KMS-11 (cell line): ENCODE data around the gene HCN3.

Experiments used
- H2AFZ ChIP-seq: fragments of 200-600 bp; sonication (generic); 2 replicates; pipeline ENCODE4 v1.6.1; 2016; ENCODE audit warnings: antibody characterized with exemption, mixed run types, low read depth
- H3K27ac ChIP-seq: fragments of 200-600 bp; sonication (generic); 2 replicates; pipeline ENCODE4 v1.6.1; 2016; ENCODE audit warnings: mild to moderate bottlenecking, mixed run types
- H3K27me3 ChIP-seq: fragments of 200-600 bp; sonication (generic); 2 replicates; pipeline ENCODE4 v1.6.1; 2017; ENCODE audit warnings: mild to moderate bottlenecking, low read depth, mixed run types, moderate library complexity; ENCODE audit not compliant: insufficient read depth
- H3K36me3 ChIP-seq: fragments of 200-600 bp; sonication (generic); 2 replicates; pipeline ENCODE4 v1.6.1; 2017; ENCODE audit warnings: mild to moderate bottlenecking, mixed run types; ENCODE audit not compliant: insufficient read depth
- H3K4me1 ChIP-seq: fragments of 200-600 bp; sonication (generic); 2 replicates; pipeline ENCODE4 v1.6.1; 2016; ENCODE audit warnings: mild to moderate bottlenecking, low read depth, mixed run types; ENCODE audit not compliant: poor library complexity, severe bottlenecking
- H3K4me2 ChIP-seq: fragments of 200-600 bp; sonication (generic); 2 replicates; pipeline ENCODE4 v1.7.0; 2016; ENCODE audit warnings: mild to moderate bottlenecking, mixed run types
- H3K4me3 ChIP-seq: fragments of 200-600 bp; sonication (generic); IDR thresholded peaks from 2 replicates; pipeline ENCODE4 v1.6.1; 2017; ENCODE audit warnings: low read depth, low read length, mixed read lengths; ENCODE audit not compliant: insufficient read depth
- H3K79me2 ChIP-seq: fragments of 200-600 bp; sonication (generic); 2 replicates; pipeline ENCODE4 v1.6.1; 2016; ENCODE audit warnings: low read depth, mixed run types; ENCODE audit not compliant: insufficient read depth
- H3K9ac ChIP-seq: fragments of 200-600 bp; sonication (generic); 2 replicates; pipeline ENCODE4 v1.6.1; 2016; ENCODE audit warnings: mild to moderate bottlenecking, mixed run types
- H4K20me1 ChIP-seq: fragments of 200-600 bp; sonication (generic); 2 replicates; pipeline ENCODE4 v1.6.1; 2016; ENCODE audit warnings: mild to moderate bottlenecking, mixed run types; ENCODE audit not compliant: insufficient read depth
- TF ChIP-seq, protein P1 (sequence below): fragments of 200-600 bp; sonication (generic); conservative IDR thresholded peaks from 2 replicates; pipeline ENCODE4 v1.6.1; 2017; ENCODE audit warnings: low read depth, mild to moderate bottlenecking, antibody characterized with exemption, low read length, moderate library complexity, mixed read lengths

The HCN3 gene

DNA sequence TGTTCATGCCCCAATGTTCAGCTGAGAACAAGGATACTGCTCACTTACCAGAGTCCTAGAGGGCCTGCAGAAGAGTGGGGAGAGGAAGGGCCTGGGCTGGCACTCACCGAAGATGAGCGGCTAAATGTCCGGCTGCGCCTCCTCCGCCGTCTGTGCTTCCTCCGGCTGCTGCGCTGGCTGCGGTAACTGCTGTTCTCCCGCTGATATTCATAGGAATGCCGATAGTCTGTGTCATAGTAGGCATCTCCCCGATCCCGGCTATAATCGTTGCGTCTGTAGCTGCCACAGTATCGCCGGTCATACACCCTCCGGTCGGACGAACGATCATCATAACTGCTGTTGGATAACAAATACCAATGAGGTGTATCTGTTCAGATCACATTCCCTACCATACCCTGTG is 7.9 kb upstream of the HCN3 start:
- H3K9ac ChIP-seq: no peak overlapping the region
- no peak overlapping the region for H3K4me2 ChIP-seq
- H3K27ac ChIP-seq: no peak overlapping the region
- peaks cover 32% of the 10 kb centered on the region for H3K79me2 ChIP-seq
- TF ChIP-seq, protein P1, sequence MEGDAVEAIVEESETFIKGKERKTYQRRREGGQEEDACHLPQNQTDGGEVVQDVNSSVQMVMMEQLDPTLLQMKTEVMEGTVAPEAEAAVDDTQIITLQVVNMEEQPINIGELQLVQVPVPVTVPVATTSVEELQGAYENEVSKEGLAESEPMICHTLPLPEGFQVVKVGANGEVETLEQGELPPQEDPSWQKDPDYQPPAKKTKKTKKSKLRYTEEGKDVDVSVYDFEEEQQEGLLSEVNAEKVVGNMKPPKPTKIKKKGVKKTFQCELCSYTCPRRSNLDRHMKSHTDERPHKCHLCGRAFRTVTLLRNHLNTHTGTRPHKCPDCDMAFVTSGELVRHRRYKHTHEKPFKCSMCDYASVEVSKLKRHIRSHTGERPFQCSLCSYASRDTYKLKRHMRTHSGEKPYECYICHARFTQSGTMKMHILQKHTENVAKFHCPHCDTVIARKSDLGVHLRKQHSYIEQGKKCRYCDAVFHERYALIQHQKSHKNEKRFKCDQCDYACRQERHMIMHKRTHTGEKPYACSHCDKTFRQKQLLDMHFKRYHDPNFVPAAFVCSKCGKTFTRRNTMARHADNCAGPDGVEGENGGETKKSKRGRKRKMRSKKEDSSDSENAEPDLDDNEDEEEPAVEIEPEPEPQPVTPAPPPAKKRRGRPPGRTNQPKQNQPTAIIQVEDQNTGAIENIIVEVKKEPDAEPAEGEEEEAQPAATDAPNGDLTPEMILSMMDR: no peak
- H2AFZ ChIP-seq: no peak overlapping the region
- no peak overlapping the region for H3K4me3 ChIP-seq
- H4K20me1 ChIP-seq: no peaks in the 10 kb centered on the region
- H3K4me1 ChIP-seq: peaks cover 17% of the 10 kb centered on the region
- H3K27me3 ChIP-seq: no peaks in the 10 kb centered on the region
- peaks cover 52% of the 10 kb centered on the region; the same call in 1 of the 2 replicates for H3K36me3 ChIP-seq

DNA sequence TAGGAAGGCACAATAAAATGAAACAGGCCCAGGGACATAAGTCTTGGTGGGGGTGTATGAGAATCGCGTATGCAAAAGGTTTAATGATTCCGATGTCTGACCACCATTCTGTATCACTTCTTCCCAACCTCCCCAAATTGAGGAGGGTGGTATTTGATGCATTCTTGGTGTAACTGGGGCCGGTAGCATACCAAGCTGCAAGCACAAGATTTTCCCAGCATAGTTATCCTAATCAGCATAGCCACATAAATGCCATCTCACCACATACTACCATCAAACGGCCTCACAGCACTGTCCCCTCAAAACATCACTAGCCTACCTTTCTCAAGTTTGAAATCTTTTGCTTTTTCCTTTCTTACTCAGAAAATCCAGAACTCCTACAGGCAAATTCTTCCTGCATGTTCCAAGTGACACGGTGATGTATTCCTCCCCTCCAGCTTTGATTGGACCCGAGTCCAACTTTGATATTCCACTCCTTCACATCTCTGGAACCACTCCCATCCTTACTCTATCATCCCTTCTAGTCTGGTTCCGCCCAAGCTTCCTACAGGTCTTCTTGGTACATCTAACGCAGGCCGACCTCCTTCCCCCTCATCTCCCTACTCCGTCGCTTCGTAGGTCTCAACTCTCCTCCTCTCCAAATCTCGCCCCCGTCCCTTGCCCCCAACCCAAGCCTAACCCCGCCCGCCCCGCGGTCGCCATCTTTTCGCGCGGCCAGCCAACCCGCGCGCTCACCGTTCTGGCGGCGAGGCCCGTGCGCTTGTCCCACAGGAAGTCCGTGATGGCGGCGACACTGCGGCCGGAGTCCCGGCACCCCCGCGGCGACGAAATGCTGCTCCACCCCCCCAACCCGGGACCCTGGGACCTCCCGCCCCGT is 4.6 kb upstream of the HCN3 start:
- TF ChIP-seq, protein P1: no peak
- peaks cover 28% of the 10 kb centered on the region; the same call in 1 of the 2 replicates for H3K36me3 ChIP-seq
- H3K27me3 ChIP-seq: no peaks in the 10 kb centered on the region
- H3K4me2 ChIP-seq: peak overlapping the region; percentile 74
- H3K4me3 ChIP-seq: peak overlapping the region; percentile 98
- H3K9ac ChIP-seq: peak overlapping the region; percentile 60
- H3K79me2 ChIP-seq: peaks cover 32% of the 10 kb centered on the region
- H3K4me1 ChIP-seq: peaks cover 27% of the 10 kb centered on the region
- H4K20me1 ChIP-seq: no peaks in the 10 kb centered on the region
- H2AFZ ChIP-seq: peak overlapping the region; percentile 57
- H3K27ac ChIP-seq: peak overlapping the region; percentile 26

GRCh38 chr1:155273343-155274245 is 3.7 kb upstream of the HCN3 start, which contains the start of gene CLK2:
Gene CLK2 (minus strand): TSS chr1:155273504. CDS start chr1:155270977, 2,527 bp downstream.
- peak within 1 kb of the TSS; percentile 26 for H3K27ac ChIP-seq
- TF ChIP-seq, protein P1: 0 out of 2 replicates have a peak, but pooled peaks have one; percentile 21

DNA sequence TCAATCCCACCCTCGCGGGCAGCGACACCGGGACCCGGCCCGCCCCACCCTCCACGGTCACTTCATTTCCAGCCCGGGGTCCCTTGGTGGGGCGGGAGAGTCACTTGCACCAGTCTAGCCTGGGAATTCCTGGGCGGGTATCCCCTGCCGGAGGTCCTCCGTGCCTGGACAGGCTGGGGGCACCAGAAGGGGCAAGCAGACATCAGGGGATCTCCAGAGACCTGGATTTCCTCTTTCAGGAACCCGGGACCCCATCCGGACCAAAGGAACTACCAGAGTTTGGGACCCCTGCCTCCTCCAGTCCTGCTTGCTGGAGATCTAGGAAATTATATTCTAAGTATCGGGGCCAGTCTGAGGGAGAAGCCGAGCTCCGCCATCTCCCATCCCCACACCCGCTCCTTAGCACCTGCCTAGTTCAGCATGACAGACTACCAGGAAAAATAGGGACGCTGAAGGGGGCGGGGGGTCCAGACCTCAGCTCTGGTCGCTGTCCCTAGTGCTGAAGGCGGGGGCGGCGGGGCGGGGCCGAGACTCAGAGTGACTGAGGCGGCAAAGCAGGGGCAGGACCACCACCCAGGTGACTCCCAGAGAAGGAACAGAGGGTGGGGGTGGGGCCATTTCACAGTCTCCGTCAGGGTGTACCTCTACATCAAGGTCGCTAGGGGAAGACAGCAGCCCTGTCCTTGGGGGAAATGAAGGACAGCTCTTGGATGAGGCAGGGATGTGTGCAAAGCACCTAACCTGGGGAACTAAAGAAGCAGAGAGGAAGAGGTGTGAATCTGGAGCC is 832 bp downstream of the HCN3 start:
- no peak overlapping the region for H3K27ac ChIP-seq
- TF ChIP-seq, protein P1: peak; percentile 69
- no peaks in the 10 kb centered on the region for H3K36me3 ChIP-seq
- H3K27me3 ChIP-seq: peaks cover 4% of the 10 kb centered on the region
- H3K4me2 ChIP-seq: peak overlapping the region; percentile 99
- peaks cover 27% of the 10 kb centered on the region for H3K4me1 ChIP-seq
- no peaks in the 10 kb centered on the region for H3K79me2 ChIP-seq
- H4K20me1 ChIP-seq: no peaks in the 10 kb centered on the region
- H3K4me3 ChIP-seq: peak overlapping the region; percentile 99
- peak overlapping the region; percentile 90 for H2AFZ ChIP-seq
- no peak overlapping the region for H3K9ac ChIP-seq

More at GRCh38 chr1:155273343-155274245, 3.7 kb upstream of the HCN3 start, which contains the start of gene CLK2:
- Histone ChIP-seq H3K9ac (peak within 1 kb of the TSS; percentile 60), H3K27me3 (no peaks in the 10 kb centered on the region), H3K79me2 (peaks cover 32% of the 10 kb centered on the region), H3K4me1 (peaks cover 35% of the 10 kb centered on the region), H3K4me3 (peak within 1 kb of the TSS; percentile 98), H3K4me2 (peak within 1 kb of the TSS; percentile 74), H4K20me1 (no peaks in the 10 kb centered on the region), H2AFZ (peak within 1 kb of the TSS; percentile 57), H3K36me3 (peaks cover 21% of the 10 kb centered on the region; the same call in 1 of the 2 replicates)
